ENCODE data around the gene MAPK14.
A peak's percentile ranks its signal among the peaks of the same experiment; 100 is the strongest.

The MAPK14 gene

DNA sequence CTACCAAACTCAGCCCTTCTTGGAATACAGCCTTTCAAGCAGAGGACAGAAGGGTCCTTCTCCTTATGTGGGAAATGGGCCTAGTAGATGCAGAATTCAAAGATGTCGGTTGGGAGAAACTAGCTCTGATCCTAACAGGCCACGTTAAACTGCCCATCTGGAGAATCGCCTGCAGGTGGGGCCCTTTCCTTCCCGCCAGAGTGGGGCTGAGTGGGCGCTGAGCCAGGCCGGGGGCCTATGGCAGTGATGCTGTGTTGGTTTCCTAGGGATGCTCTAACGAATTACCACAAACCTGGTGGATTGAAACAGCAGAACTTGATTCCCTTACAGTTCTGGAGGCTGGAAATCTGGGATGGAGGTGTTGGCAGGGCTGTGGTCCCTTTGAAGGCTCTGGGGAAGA is 111.8 kb downstream of the MAPK14 start:
- TF ChIP-seq, protein P1, sequence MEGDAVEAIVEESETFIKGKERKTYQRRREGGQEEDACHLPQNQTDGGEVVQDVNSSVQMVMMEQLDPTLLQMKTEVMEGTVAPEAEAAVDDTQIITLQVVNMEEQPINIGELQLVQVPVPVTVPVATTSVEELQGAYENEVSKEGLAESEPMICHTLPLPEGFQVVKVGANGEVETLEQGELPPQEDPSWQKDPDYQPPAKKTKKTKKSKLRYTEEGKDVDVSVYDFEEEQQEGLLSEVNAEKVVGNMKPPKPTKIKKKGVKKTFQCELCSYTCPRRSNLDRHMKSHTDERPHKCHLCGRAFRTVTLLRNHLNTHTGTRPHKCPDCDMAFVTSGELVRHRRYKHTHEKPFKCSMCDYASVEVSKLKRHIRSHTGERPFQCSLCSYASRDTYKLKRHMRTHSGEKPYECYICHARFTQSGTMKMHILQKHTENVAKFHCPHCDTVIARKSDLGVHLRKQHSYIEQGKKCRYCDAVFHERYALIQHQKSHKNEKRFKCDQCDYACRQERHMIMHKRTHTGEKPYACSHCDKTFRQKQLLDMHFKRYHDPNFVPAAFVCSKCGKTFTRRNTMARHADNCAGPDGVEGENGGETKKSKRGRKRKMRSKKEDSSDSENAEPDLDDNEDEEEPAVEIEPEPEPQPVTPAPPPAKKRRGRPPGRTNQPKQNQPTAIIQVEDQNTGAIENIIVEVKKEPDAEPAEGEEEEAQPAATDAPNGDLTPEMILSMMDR (IDR thresholded peaks at IDR 0.05; ENCODE audit: low read depth, low read length): peak; percentile 2
- no peak for DNase-seq (ENCODE audit: extremely low read depth, low read depth)

DNA sequence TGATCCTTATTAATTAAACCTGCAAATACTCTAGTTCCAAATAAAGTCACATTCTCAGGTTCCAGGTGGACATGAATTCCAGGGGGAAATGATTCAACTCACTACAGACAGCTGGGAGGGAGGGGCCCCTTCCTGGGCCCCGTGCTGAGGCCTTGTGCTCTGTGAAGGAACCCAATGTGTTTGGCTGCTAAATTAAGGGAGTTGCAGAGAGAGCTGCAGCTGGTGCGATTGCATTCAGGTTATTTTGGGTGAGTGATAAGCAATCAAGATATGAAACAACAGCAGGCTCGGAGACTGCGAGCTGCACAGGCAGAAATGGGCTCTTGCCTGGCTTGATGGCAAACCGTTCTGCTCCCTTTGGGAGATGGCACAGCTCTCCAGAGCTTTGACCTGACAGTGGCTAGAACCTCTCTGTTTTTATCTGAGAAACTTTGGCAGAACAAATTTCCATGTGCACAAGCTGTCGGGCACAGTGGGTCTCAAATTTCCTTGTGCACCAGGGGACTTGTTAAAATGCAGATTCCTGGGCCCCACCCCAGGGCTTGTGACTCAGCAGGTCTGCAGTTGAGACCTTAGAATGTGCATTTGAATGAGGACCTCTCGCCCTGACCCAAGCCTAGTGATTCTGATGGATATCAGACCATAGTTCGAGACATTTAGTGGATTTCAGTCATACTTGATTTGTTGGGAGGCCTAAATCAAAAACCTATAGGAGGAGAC is 112.5 kb downstream of the MAPK14 start:
- no peak for DNase-seq (ENCODE audit: extremely low read depth, low read depth)
- TF ChIP-seq, protein P1 (IDR thresholded peaks at IDR 0.05; ENCODE audit: low read depth, low read length): no peak

DNA sequence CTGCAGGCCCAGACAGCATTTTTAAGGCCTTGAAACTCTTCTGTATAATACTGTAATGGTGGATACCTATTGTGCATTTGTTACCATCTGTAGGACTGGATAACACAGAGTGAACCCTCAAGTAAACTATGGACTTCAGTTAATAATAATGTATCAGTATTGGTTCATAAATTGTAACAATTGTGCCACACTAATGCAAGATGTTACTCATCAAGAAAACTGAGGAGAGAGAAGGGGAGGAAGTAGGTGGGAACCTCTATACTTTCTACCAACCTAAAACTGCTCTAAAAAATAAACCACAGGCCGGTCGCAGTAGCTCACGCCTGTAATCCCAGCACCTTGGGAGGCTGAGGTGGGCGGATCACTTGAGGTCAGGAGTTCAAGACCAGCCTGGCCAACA is 113.5 kb downstream of the MAPK14 start:
- no peak for DNase-seq (ENCODE audit: extremely low read depth, low read depth)
- TF ChIP-seq, protein P1 (IDR thresholded peaks at IDR 0.05; ENCODE audit: low read depth, low read length): no peak

DNA sequence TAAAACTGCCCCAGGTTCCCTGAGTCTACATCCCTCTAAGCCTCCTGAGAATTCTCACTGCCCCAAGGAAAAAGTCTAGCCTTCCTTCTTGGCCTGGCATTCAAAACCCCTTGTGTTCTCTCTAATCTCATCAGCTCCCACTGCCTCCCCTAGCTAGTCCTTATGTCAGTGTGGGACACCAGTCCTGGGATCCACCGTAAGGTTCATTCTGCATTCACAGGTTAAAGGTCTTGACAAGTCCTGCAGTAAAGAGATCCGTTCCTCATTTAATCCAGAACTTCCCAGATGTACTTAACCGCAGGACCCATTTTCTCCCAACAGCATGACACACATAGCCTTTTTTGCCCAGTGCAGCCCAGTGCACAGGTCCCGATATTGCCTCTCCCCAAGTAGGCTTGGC is 114.4 kb downstream of the MAPK14 start:
- TF ChIP-seq, protein P1 (IDR thresholded peaks at IDR 0.05; ENCODE audit: low read depth, low read length): no peak

DNA sequence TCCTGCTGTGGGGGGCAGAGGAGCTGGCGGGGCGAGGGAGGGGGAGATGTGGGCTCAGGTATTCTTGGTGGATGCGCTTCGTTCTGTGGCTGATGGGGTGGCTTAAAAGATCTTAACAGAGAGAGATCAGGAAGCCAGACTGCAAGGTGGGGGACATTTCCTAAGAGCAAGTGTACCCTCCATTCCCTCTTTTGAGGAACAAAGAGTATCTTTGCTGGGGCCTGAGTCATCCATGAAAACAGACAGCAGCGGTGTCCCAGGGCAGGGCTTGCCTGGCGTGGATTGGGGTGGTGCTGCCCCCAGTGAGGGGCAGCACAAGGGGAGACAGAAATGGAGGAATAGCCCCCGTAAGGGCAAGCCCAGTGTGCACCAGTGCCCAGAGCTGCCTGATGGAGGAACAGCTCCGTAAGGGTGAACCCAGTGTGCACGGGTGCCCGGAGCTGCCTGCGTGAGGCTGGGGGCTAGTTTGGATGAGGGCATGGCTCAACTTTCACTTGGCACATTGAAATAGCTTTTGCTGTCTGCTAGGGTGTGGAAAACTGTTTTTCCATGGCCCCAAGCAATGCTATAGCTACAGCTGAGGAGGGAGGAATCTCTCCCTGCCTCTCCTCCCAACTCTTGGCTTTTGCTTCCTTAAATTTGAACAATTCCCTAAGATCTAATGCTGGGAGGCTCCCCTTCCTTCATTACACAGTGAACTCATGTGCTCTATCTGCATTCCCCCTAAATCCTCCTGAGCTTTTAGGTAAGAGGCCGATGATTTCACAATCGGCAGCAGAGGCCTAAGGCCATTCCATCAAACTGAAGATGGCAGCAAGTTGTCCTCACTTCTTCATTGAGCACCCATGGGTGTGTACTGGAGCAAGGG is 115.6 kb downstream of the MAPK14 start:
- no peak for DNase-seq (ENCODE audit: extremely low read depth, low read depth)
- TF ChIP-seq, protein P1 (IDR thresholded peaks at IDR 0.05; ENCODE audit: low read depth, low read length): no peak

More for the DNA sequence above, 114.4 kb downstream of the MAPK14 start:
- no peak for DNase-seq (ENCODE audit: extremely low read depth, low read depth)

DNA sequence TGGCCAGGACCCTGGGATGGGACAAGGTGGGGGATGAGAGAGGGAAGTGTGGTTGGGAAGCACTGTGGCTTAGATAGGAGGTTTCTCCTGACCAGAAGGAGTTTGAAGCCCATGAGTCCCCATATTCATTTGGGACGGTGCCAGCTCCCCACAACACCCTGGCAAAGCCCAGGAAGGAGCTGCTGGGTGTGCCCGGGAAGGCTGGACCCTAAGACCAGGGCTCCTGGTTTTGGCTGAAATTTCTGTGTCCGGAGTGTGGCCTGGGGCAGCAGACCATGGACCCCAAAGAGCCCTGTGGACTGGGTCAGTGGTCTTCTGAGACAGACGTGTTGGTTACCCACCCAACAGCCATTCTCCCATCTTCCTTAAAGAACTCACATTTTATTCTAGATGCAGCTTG is 117.9 kb downstream of the MAPK14 start:
- DNase-seq (ENCODE audit: extremely low read depth, low read depth): no peak
- TF ChIP-seq, protein P1 (IDR thresholded peaks at IDR 0.05; ENCODE audit: low read depth, low read length): no peak

DNA sequence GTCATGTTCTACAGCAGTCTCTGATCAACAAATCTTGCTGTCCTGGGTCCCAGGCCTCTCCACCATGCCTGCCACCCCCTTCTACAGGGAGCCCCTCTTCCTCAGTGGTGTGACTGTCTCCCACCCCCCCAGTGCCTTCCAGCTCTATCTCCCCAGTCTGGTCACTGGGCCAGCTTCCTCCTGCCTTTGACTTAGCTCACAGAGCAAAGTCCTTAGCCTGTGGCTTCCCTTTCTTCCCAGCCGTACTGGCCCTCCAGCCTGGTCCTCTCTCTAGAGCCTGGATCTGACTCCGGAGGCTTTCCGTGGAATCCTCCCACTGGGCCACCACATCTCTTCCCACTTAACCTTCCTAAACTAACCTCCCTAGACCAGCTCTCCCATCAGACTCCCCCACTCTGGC is 119.7 kb downstream of the MAPK14 start:
- TF ChIP-seq, protein P1 (IDR thresholded peaks at IDR 0.05; ENCODE audit: low read depth, low read length): no peak
- DNase-seq (ENCODE audit: extremely low read depth, low read depth): no peak
